Mucosa of descending colon (tissue), 3 donors: ENCODE data around the gene CCDC70. TPM values are rescaled to one million over a fixed set of nuclear protein-coding genes. Genes with fewer than 3 reads are reported as not detected.

Source experiments
- ATAC-seq: fragments of 200-7000 bp; cut with Tn5 transposase; one replicate; pipeline ENCODE4 v1.9.1; 2020; ENCODE audit warnings: mild to moderate bottlenecking, moderate library complexity
- DNase-seq, 3 donors: peaks; one replicate each; pipeline ENCODE4 v3.0.0-alpha.2; 2020
- H3K36me3 ChIP-seq: fragments of 200-600 bp; one replicate; pipeline ENCODE4 v1.8.0; 2021; ENCODE audit warnings: low read depth, mild to moderate bottlenecking
- H3K4me1 ChIP-seq: fragments of 200-600 bp; one replicate; pipeline ENCODE4 v1.8.0; 2021; ENCODE audit warnings: low read depth, mild to moderate bottlenecking
- H3K4me3 ChIP-seq: fragments of 200-600 bp; one replicate; pipeline ENCODE4 v1.8.0; 2021; ENCODE audit warnings: mild to moderate bottlenecking
- H3K9me3 ChIP-seq: fragments of 200-600 bp; one replicate; pipeline ENCODE4 v1.8.0; 2021; ENCODE audit warnings: mild to moderate bottlenecking
- CTCF ChIP-seq: fragments of 200-600 bp; IDR thresholded peaks from one replicate; pipeline ENCODE4 v1.8.0; 2022; ENCODE audit warnings: antibody characterized with exemption, mild to moderate bottlenecking
- intact Hi-C, 2 donors: fragments of 100-400 bp; cut with DNase I in 1 of 2; cut with micrococcal nuclease in 1 of 2; formaldehyde crosslinking; loops; one replicate each; pipeline versions ENCODE4 v1.11.0 to v1.11.1; 2022; cut with DNase I, micrococcal nuclease
- total RNA-seq, 3 donors: library from RNA; stranded (reverse); fragmentation: NEBNext Ultra II Directional in 2 of 3; extraction: Animal tissue kit (Norgen Biotek cat#: 25700) in 2 of 3; gene quantifications; one replicate each; pipeline versions ENCODE4 v1.2.1 to v1.2.4, GENCODE V29; 2021 to 2023
- donor health status: DM: no; HTN: no; CAD: no; lungs with moderate emphysema.
- donor health status: DM: no; HTN: no; CAD: no.
- donor health status: DM: no; HTN: yes; CAD: no.

CCDC70 gene
- total RNA-seq, 3 donors from 2014 or later = not detected

- TF ChIP-seq CTCF = no peak
- DNase-seq = no peak
- H3K36me3 ChIP-seq = no peaks in the 10 kb centered on the region
- ATAC-seq = no peak
- no peaks in the 10 kb centered on the region for H3K4me1 ChIP-seq
- H3K9me3 ChIP-seq = no peaks in the 10 kb centered on the region
- H3K4me3 ChIP-seq = no peak overlapping the region
- intact Hi-C loops = loop anchor here (10.0 kb wide), 1 partner anchor 307 kb away; the partner anchor contains the start of gene NEK5 (in 2 of the 2)
These were observed 44.1 kb upstream of the CCDC70 start for GRCh38 chr13:51817717-51818116.

- TF ChIP-seq CTCF = no peak
- H3K4me1 ChIP-seq = no peaks in the 10 kb centered on the region
- ATAC-seq (no peak), DNase-seq (no peak)
- no peaks in the 10 kb centered on the region for H3K9me3 ChIP-seq
- intact Hi-C loops = loop anchor here (10.0 kb wide), 1 partner anchor 307 kb away; the partner anchor contains the start of gene NEK5 (in 2 of the 2)
- H3K36me3 ChIP-seq = no peaks in the 10 kb centered on the region
- no peak overlapping the region for H3K4me3 ChIP-seq
These were observed 43.5 kb upstream of the CCDC70 start for GRCh38 chr13:51818276-51818675.

GRCh38 chr13:51818781-51819511, 42.8 kb upstream of the CCDC70 start:
- Histone ChIP-seq H3K36me3 (no peaks in the 10 kb centered on the region), H3K4me3 (no peak overlapping the region), H3K9me3 (no peaks in the 10 kb centered on the region), H3K4me1 (no peaks in the 10 kb centered on the region)
- intact Hi-C loops = loop anchor here (10.0 kb wide), 1 partner anchor 306 kb away; the partner anchor contains the start of gene NEK5 (in 2 of the 2)
- ATAC-seq = no peak
- no peak for DNase-seq
- TF ChIP-seq CTCF = no peak

GRCh38 chr13:51819544-51819943, 42.2 kb upstream of the CCDC70 start:
- no peaks in the 10 kb centered on the region for H3K36me3 ChIP-seq
- H3K4me1 ChIP-seq = no peaks in the 10 kb centered on the region
- no peak overlapping the region for H3K4me3 ChIP-seq
- TF ChIP-seq CTCF = no peak
- H3K9me3 ChIP-seq = no peaks in the 10 kb centered on the region
- DNase-seq (no peak), ATAC-seq (no peak)
- intact Hi-C loops = loop anchor here (10.0 kb wide), 1 partner anchor 305 kb away; the partner anchor contains the start of gene NEK5 (in 2 of the 2)

- Histone ChIP-seq H3K4me1 (no peaks in the 10 kb centered on the region), H3K36me3 (no peaks in the 10 kb centered on the region), H3K9me3 (no peaks in the 10 kb centered on the region), H3K4me3 (no peak overlapping the region)
- intact Hi-C loops = no loop called here
- DNase-seq (no peak), ATAC-seq (no peak)
- no peak for TF ChIP-seq CTCF
These were observed 41.7 kb upstream of the CCDC70 start for GRCh38 chr13:51820016-51820597.
